K562 (cell line): Measurements from ENCODE around the gene RIT2. TPM values are rescaled to one million over a fixed set of nuclear protein-coding genes. Genes with fewer than 3 reads are reported as not detected.

Experiments
- ATAC-seq: fragments of 200-7000 bp; cut with Tn5 transposase; 3 replicates; pipeline ENCODE4 v1.9.1; 2020; ENCODE audit warnings: moderate library complexity
- BruUV-seq: library from RNA; stranded (reverse); fragments of 400-500 nt; replicated peaks from 2 replicates; lab custom pipeline; 2021; lab: Mats Ljungman, UMichigan
- CTCF ChIA-PET: fragments of 300-600 bp; formaldehyde crosslinking; extraction: SDS; loops from one replicate; lab custom pipeline; 2021; ENCODE audit warnings: low intra/inter-chr PET ratio; lab: Yijun Ruan, JAX
- POLR2A ChIA-PET: fragments of 300-600, 350-650 bp; sonication (Branson Sonifier 250); formaldehyde crosslinking; extraction: SDS; loops from one replicate; lab custom pipeline; 2021; ENCODE audit warnings: antibody characterized with exemption, inconsistent platforms; lab: Yijun Ruan, JAX
- DNase-seq, 4 experiments: peaks; one replicate each; pipeline versions ENCODE4 v3.0.0 to v3.0.0-alpha.2; 2011 to 2018; ENCODE audit warnings: low spot score in 3 of 4, mixed read lengths in 3 of 4; ENCODE audit errors: extremely low read depth in 1 of 4
- FAIRE-seq: peaks from 2 replicates; lab custom pipeline; 2011; peaks lifted over from hg19 to GRCh38; lab: Jason Lieb, UNC
- H2AFZ ChIP-seq: 2 replicates; pipeline ENCODE4 v1.6.0; 2011; ENCODE audit warnings: low read depth, low read length, control low read depth, inconsistent platforms
- H3K27ac ChIP-seq: fragments of 200-600 bp; 3 replicates; pipeline ENCODE4 v1.8.0; 2011; ENCODE audit warnings: low read depth, mild to moderate bottlenecking, control low read depth, inconsistent platforms, low read length, moderate library complexity, mixed read lengths; ENCODE audit errors: extremely low read depth
- H3K27me3 ChIP-seq, 2 experiments: fragments of 300-600 bp in 1 of 2; 2 replicates in 1 of 2; 3 replicates in 1 of 2; pipeline versions ENCODE4 v1.6.0 to v1.8.0; 2011; ENCODE audit warnings: inconsistent platforms in 2 of 2, low read length in 2 of 2, mild to moderate bottlenecking in 1 of 2, mixed read lengths in 1 of 2, moderate library complexity in 1 of 2; ENCODE audit not compliant: control insufficient read depth in 2 of 2, insufficient read depth in 2 of 2
- H3K36me3 ChIP-seq: fragments of 300-600 bp; 3 replicates; pipeline ENCODE4 v1.8.0; 2011; ENCODE audit warnings: mild to moderate bottlenecking, low read length, inconsistent platforms; ENCODE audit not compliant: control insufficient read depth, insufficient read depth
- H3K4me1 ChIP-seq, 2 experiments: fragments of 200-600 bp in 1 of 2; replicated peaks in 1 of 2; 2 replicates in 1 of 2; 3 replicates in 1 of 2; pipeline versions ENCODE4 v1.5.1 to v1.8.0; 2011; ENCODE audit warnings: inconsistent platforms in 2 of 2, low read length in 2 of 2, mild to moderate bottlenecking in 1 of 2, mixed read lengths in 1 of 2, moderate library complexity in 1 of 2; ENCODE audit not compliant: control insufficient read depth in 2 of 2, insufficient read depth in 2 of 2
- H3K4me2 ChIP-seq: 2 replicates; pipeline ENCODE4 v1.6.1; 2011; ENCODE audit warnings: low read length, control low read depth, inconsistent platforms, mixed read lengths; ENCODE audit not compliant: insufficient read depth
- H3K4me3 ChIP-seq: fragments of 200-600 bp; sonication (generic), shearing (Covaris generic); 2 replicates; pipeline ENCODE4 v1.5.1; 2016; ENCODE audit warnings: control low read depth, inconsistent platforms
- H3K79me2 ChIP-seq: fragments of 200-600 bp; 3 replicates; pipeline ENCODE4 v1.8.0; 2011; ENCODE audit warnings: low read length, inconsistent platforms; ENCODE audit not compliant: control insufficient read depth, insufficient read depth
- H3K9ac ChIP-seq, 2 experiments: 2 replicates each; pipeline versions ENCODE4 v1.6.0 to v1.6.1; 2011; ENCODE audit warnings: low read depth in 2 of 2, low read length in 2 of 2, control low read depth in 1 of 2, inconsistent platforms in 1 of 2, mild to moderate bottlenecking in 1 of 2, mixed read lengths in 1 of 2; ENCODE audit not compliant: insufficient read depth in 1 of 2
- H3K9me1 ChIP-seq: one replicate; pipeline ENCODE4 v1.6.0; 2011; ENCODE audit warnings: inconsistent platforms, mild to moderate bottlenecking, low read length, moderate library complexity; ENCODE audit not compliant: control insufficient read depth, insufficient read depth
- H3K9me3 ChIP-seq: replicated peaks from 2 replicates; pipeline ENCODE4 v1.5.1; 2011; ENCODE audit warnings: low read depth, low read length, inconsistent platforms; ENCODE audit not compliant: control insufficient read depth, insufficient read depth
- H4K20me1 ChIP-seq: replicated peaks from 2 replicates; pipeline ENCODE4 v1.6.1; 2011; ENCODE audit warnings: low read length, inconsistent platforms, mixed read lengths; ENCODE audit not compliant: control insufficient read depth, insufficient read depth
- CC2D1A ChIP-seq: fragments of 450-650 bp; IDR thresholded peaks from 2 replicates; pipeline ENCODE4 v1.6.1; 2017; ENCODE audit warnings: mild to moderate bottlenecking
- HDAC1 ChIP-seq, 2 experiments: fragments of 450-650 bp; IDR thresholded peaks; 2 replicates each; pipeline ENCODE4 v1.6.1; 2016 to 2017; ENCODE audit warnings: inconsistent platforms in 1 of 2, mild to moderate bottlenecking in 1 of 2, moderate library complexity in 1 of 2
- HLTF ChIP-seq: fragments of 450-650 bp; IDR thresholded peaks from 2 replicates; pipeline ENCODE4 v1.6.1; 2016
- ILF3 ChIP-seq: fragments of 450-650 bp; IDR thresholded peaks from 2 replicates; pipeline ENCODE4 v1.6.1; 2018; ENCODE audit warnings: antibody characterized with exemption, mild to moderate bottlenecking, moderate library complexity, borderline replicate concordance
- MAFG ChIP-seq: fragments of 450-650 bp; conservative IDR thresholded peaks from 2 replicates; pipeline ENCODE4 v1.6.1; 2016; ENCODE audit warnings: missing genetic modification characterization, missing compliant biosample characterization
- MED1 ChIP-seq: sonication (generic); formaldehyde crosslinking; IDR thresholded peaks from 2 replicates; pipeline ENCODE4 v1.8.1; 2023; ENCODE audit warnings: missing genetic modification reagents, borderline replicate concordance
- MTA3 ChIP-seq: fragments of 450-650 bp; formaldehyde crosslinking; IDR thresholded peaks from 2 replicates; pipeline ENCODE4 v1.6.1; 2017; ENCODE audit warnings: mild to moderate bottlenecking, borderline replicate concordance
- NCOA1 ChIP-seq: fragments of 450-650 bp; IDR thresholded peaks from 2 replicates; pipeline ENCODE4 v1.6.1; 2016; ENCODE audit warnings: low read depth
- NELFE ChIP-seq: IDR thresholded peaks from 2 replicates; pipeline ENCODE4 v1.6.1; 2011; ENCODE audit warnings: mild to moderate bottlenecking; ENCODE audit not compliant: insufficient read depth, insufficient read length
- SMARCC2 ChIP-seq: fragments of 450-650 bp; IDR thresholded peaks from 2 replicates; pipeline ENCODE4 v1.6.1; 2017; ENCODE audit warnings: antibody characterized with exemption, moderate library complexity, mild to moderate bottlenecking, low read depth
- STAT5B ChIP-seq: fragments of 250-450 bp; sonication (Bioruptor Pico); IDR thresholded peaks from 2 replicates; pipeline ENCODE4 v1.8.0; 2021; ENCODE audit warnings: mild to moderate bottlenecking, inconsistent platforms
- TAF15 ChIP-seq: fragments of 200-400 bp; formaldehyde crosslinking; IDR thresholded peaks from 2 replicates; pipeline ENCODE4 v1.6.1; 2017; ENCODE audit warnings: mild to moderate bottlenecking, low read depth, low read length, moderate library complexity
- ZC3H4 ChIP-seq: sonication (generic); formaldehyde crosslinking; IDR thresholded peaks from 2 replicates; pipeline ENCODE4 v1.9.0; 2021; ENCODE audit warnings: missing genetic modification reagents, borderline replicate concordance
- ZNF77 ChIP-seq: fragments of 250-450 bp; sonication (Bioruptor Pico); IDR thresholded peaks from 2 replicates; pipeline ENCODE4 v1.5.0; 2020
- WGBS: fragments of 100-300 bp; shearing (Covaris generic); methylation state at CpG from one replicate; pipeline ENCODE4 v1.1.6; 2016; ENCODE audit warnings: low coverage, mixed read lengths; ENCODE audit not compliant: insufficient coverage; ENCODE audit errors: missing lambda C conversion rate; 5-methylcytosine and 5-hydroxymethylcytosine counted together
- in situ Hi-C: fragments of 300-500 bp; cut with MboI; formaldehyde crosslinking; loops from 4 replicates; pipeline ENCODE4 v1.15.0; 2018; ENCODE audit warnings: inconsistent platforms, mixed read lengths
- intact Hi-C: fragments of 100-400 bp; cut with micrococcal nuclease; formaldehyde crosslinking; loops from 2 replicates; pipeline ENCODE4 v1.14.2; 2022
- polyA plus RNA-seq, 8 experiments: library from polyadenylated mRNA; depleted of rRNA in 4 of 8; stranded (reverse) in 5 of 8; unstranded in 3 of 8; fragments of >200 nt; fragmentation: Nextera tagmentation in 2 of 8; fragmentation: Illumina TruSeq in 1 of 8; extraction: Ambion mirVana in 2 of 8; extraction: Trizol in 1 of 8; gene quantifications; 2 replicates each; pipeline versions ENCODE4 v1.2.1 to v1.2.3, GENCODE V29; 2011 to 2014; ENCODE audit warnings: inconsistent platforms in 1 of 8, missing spikeins in 1 of 8
- total RNA-seq, 7 experiments: library from RNA; depleted of rRNA in 6 of 7; stranded (reverse); fragments of >200 nt in 6 of 7; fragmentation: Illumina TruSeq in 2 of 7; extraction: Trizol in 2 of 7; gene quantifications; 2 replicates each; pipeline versions ENCODE4 v1.2.1 to v1.2.3, GENCODE V29; 2011 to 2021; ENCODE audit warnings: low replicate concordance in 1 of 7
- TF ChIP-seq, protein P1 (sequence below): fragments of 250-450 bp; sonication (Bioruptor Pico); IDR thresholded peaks from 2 replicates; pipeline ENCODE4 v1.8.0; 2022; ENCODE audit warnings: moderate library complexity, mild to moderate bottlenecking, inconsistent platforms
- TF ChIP-seq, protein P2 (sequence below), 2 experiments: fragments of 450-650 bp in 1 of 2; sonication (generic) in 1 of 2; formaldehyde crosslinking; conservative IDR thresholded peaks; 2 replicates each; pipeline versions ENCODE4 v1.4.0 to v1.8.1; 2020 to 2022; ENCODE audit warnings: mild to moderate bottlenecking in 1 of 2, missing genetic modification reagents in 1 of 2

Gene RIT2
- total and polyA plus RNA-seq, 9 of the 15 experiments (the other 6 are each of a cell fraction or from before 2014, with no cell fraction given) = not detected

DNA sequence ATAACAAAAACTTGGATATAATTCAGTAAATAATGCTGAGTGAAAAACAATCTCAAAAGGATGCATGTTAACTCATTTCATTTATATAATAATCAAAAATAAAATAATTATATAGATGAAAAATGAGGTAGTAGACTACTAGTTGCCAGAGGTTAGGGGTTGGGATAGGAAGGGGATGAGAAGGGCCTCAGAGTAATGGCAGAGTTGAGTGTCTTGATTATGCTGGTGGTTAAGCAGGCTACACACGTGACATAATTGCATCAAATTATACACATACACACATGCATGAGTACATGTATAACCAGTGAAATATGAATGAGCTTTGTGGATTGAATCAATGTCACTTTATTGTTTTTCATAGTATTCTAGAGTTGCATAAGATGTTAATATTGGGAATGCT, 201.0 kb downstream of the RIT2 start (continued):
- no peak for TF ChIP-seq ILF3
- no peak for TF ChIP-seq SMARCC2

DNA sequence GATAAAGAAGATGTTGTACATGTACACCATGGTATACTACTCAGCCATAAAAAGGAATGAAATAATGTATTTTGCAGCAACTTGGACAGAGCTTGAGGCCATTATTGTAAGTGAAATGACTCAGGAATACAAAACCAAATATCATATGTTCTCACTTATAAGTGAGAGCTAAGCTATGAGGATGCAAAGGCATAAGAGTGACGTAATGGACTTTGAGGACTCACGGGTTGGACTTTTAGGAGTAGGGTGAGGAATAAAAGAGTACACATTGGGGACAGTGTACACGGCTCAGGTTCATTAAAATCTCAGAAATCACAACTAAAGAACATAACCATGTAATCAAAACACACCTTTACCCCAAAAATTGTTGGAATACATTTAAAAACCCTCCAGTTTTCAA, 206.4 kb downstream of the RIT2 start:
- Histone ChIP-seq H3K9me3 (no peaks in the 10 kb centered on the region), H3K4me3 (no peak overlapping the region), H3K79me2 (no peaks in the 10 kb centered on the region), H3K9ac (no peak overlapping the region), H3K9me1 (no peaks in the 10 kb centered on the region), H3K27me3 (no peaks in the 10 kb centered on the region), H4K20me1 (no peaks in the 10 kb centered on the region), H3K4me1 (no peaks in the 10 kb centered on the region), H3K4me2 (no peak overlapping the region), H2AFZ (no peak overlapping the region), H3K27ac (no peak overlapping the region), H3K36me3 (no peaks in the 10 kb centered on the region)
- 4% methylated on average over 3 of the region's 3 CpGs for WGBS
- CTCF ChIA-PET = no interaction called here
- ATAC-seq (no peak), FAIRE-seq (no peak), DNase-seq (no peak)
- no peak for TF ChIP-seq STAT5B (CRISPR knock-in tag)
- TF ChIP-seq NCOA1 = no peak
- TF ChIP-seq MTA3 = no peak
- no peak for TF ChIP-seq MAFG (tag)
- no peak for TF ChIP-seq ZC3H4 (CRISPR knock-in tag)
- TF ChIP-seq, protein P1, sequence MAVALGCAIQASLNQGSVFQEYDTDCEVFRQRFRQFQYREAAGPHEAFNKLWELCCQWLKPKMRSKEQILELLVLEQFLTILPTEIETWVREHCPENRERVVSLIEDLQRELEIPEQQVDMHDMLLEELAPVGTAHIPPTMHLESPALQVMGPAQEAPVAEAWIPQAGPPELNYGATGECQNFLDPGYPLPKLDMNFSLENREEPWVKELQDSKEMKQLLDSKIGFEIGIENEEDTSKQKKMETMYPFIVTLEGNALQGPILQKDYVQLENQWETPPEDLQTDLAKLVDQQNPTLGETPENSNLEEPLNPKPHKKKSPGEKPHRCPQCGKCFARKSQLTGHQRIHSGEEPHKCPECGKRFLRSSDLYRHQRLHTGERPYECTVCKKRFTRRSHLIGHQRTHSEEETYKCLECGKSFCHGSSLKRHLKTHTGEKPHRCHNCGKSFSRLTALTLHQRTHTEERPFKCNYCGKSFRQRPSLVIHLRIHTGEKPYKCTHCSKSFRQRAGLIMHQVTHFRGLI (CRISPR knock-in tag) = no peak
- TF ChIP-seq CC2D1A = no peak
- no peak for TF ChIP-seq NELFE
- no peak for TF ChIP-seq ZNF77 (CRISPR knock-in tag)
- TF ChIP-seq, protein P2, sequence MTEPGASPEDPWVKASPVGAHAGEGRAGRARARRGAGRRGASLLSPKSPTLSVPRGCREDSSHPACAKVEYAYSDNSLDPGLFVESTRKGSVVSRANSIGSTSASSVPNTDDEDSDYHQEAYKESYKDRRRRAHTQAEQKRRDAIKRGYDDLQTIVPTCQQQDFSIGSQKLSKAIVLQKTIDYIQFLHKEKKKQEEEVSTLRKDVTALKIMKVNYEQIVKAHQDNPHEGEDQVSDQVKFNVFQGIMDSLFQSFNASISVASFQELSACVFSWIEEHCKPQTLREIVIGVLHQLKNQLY (CRISPR knock-in tag; conservative IDR thresholded peaks at IDR 0.05) = no peak
- TF ChIP-seq MED1 (CRISPR knock-in tag) = no peak
- TF ChIP-seq TAF15 = no peak
- TF ChIP-seq HDAC1 (IDR thresholded peaks at IDR 0.05) = no peak
- no peak for TF ChIP-seq HLTF
- no TSS peak for BruUV-seq
- POLR2A ChIA-PET = no interaction called here
- intact Hi-C loops (no loop called here), in situ Hi-C loops (no loop called here)
